Liver (tissue), 9 donors: ENCODE results near the gene CCDC136. TPM values are rescaled to one million over a fixed set of nuclear protein-coding genes. Genes with fewer than 3 reads are reported as not detected.
A peak's percentile ranks its signal among the peaks of the same experiment; 100 is the strongest.

Experiments used
- DNase-seq: peaks from one replicate; pipeline ENCODE4 v3.0.0-alpha.2; 2017; ENCODE audit warnings: low spot score
- H3K27ac ChIP-seq, 2 donors: one replicate each; pipeline ENCODE4 v1.7.0; 2013; ENCODE audit warnings: inconsistent platforms in 2 of 2, low read length in 2 of 2, control low read depth in 1 of 2, low read depth in 1 of 2, mild to moderate bottlenecking in 1 of 2
- H3K27me3 ChIP-seq, 4 donors: one replicate each; pipeline versions ENCODE4 v1.6.1 to v1.7.0; 2013; ENCODE audit warnings: low read length in 3 of 4, inconsistent platforms in 1 of 4, mild to moderate bottlenecking in 1 of 4, moderate library complexity in 1 of 4; ENCODE audit not compliant: control insufficient read depth in 4 of 4, insufficient read depth in 4 of 4
- H3K36me3 ChIP-seq, 4 donors: one replicate each; pipeline versions ENCODE4 v1.6.1 to v1.7.0; 2013; ENCODE audit warnings: low read length in 3 of 4, mild to moderate bottlenecking in 3 of 4, low read depth in 1 of 4, moderate library complexity in 1 of 4; ENCODE audit not compliant: control insufficient read depth in 4 of 4, insufficient read depth in 3 of 4
- H3K4me1 ChIP-seq, 4 donors: one replicate each; pipeline versions ENCODE4 v1.6.1 to v1.7.0; 2013; ENCODE audit warnings: low read length in 3 of 4, mild to moderate bottlenecking in 3 of 4, moderate library complexity in 1 of 4; ENCODE audit not compliant: control insufficient read depth in 4 of 4, insufficient read depth in 4 of 4
- H3K4me3 ChIP-seq, 3 donors: one replicate each; pipeline versions ENCODE4 v1.6.1 to v1.7.0; 2013; ENCODE audit warnings: low read length in 3 of 3, control low read depth in 1 of 3, low read depth in 1 of 3, mild to moderate bottlenecking in 1 of 3
- H3K9ac ChIP-seq, 2 donors: one replicate each; pipeline ENCODE4 v1.7.0; 2013; ENCODE audit warnings: low read length in 2 of 2, mild to moderate bottlenecking in 2 of 2, moderate library complexity in 2 of 2, control low read depth in 1 of 2, low read depth in 1 of 2
- H3K9me3 ChIP-seq, 4 donors: one replicate each; pipeline versions ENCODE4 v1.6.1 to v1.7.0; 2013; ENCODE audit warnings: low read length in 3 of 4; ENCODE audit not compliant: control insufficient read depth in 4 of 4
- FOXA2 ChIP-seq: IDR thresholded peaks from 2 replicates; pipeline ENCODE4 v1.6.1; 2016; ENCODE audit warnings: antibody characterized with exemption
- GABPA ChIP-seq, 2 donors: IDR thresholded peaks in 1 of 2; conservative IDR thresholded peaks in 1 of 2; 2 replicates each; pipeline ENCODE4 v1.6.1; 2016; ENCODE audit warnings: antibody characterized with exemption in 2 of 2, mild to moderate bottlenecking in 1 of 2, moderate library complexity in 1 of 2
- HNF4G ChIP-seq: IDR thresholded peaks from 2 replicates; pipeline ENCODE4 v1.6.1; 2016; ENCODE audit warnings: antibody characterized with exemption
- JUND ChIP-seq, 2 donors: IDR thresholded peaks; 2 replicates each; pipeline ENCODE4 v1.6.1; 2016; ENCODE audit warnings: antibody characterized with exemption in 2 of 2
- RAD21 ChIP-seq, 2 donors: IDR thresholded peaks; 2 replicates each; pipeline ENCODE4 v1.6.1; 2016; ENCODE audit warnings: antibody characterized with exemption in 2 of 2, mild to moderate bottlenecking in 2 of 2
- SP1 ChIP-seq: IDR thresholded peaks from 2 replicates; pipeline ENCODE4 v1.6.1; 2018; ENCODE audit warnings: antibody characterized with exemption, mild to moderate bottlenecking
- WGBS: extraction: QIAGEN DNeasy Blood & Tissue Kit; methylation state at CpG from one replicate; pipeline ENCODE4 v1.1.7; 2013; 5-methylcytosine and 5-hydroxymethylcytosine counted together
- polyA plus RNA-seq, 2 donors: library from polyadenylated mRNA; stranded (reverse) in 1 of 2; unstranded in 1 of 2; fragments of 200-250 nt in 1 of 2; fragments of >200 nt in 1 of 2; fragmentation: Nextera tagmentation in 1 of 2; extraction: Ambion mirVana in 1 of 2; gene quantifications; one replicate each; pipeline versions ENCODE4 v1.2.1 to v1.2.3, GENCODE V29; 2013 to 2015
- total RNA-seq, 2 donors: library from RNA; depleted of rRNA; stranded (reverse); fragments of >200 nt; gene quantifications; one replicate each; pipeline ENCODE4 v1.2.3, GENCODE V29; 2014
- TF ChIP-seq, protein P1 (sequence below): IDR thresholded peaks from 2 replicates; pipeline ENCODE4 v1.6.1; 2016; ENCODE audit warnings: antibody characterized with exemption
- TF ChIP-seq, protein P2 (sequence below): IDR thresholded peaks from 2 replicates; pipeline ENCODE4 v1.6.1; 2016; ENCODE audit warnings: antibody characterized with exemption
- TF ChIP-seq, protein P3 (sequence below): fragments of 150-350 bp; IDR thresholded peaks from 2 replicates; pipeline ENCODE4 v1.5.1; 2017; ENCODE audit warnings: improper control_type of control experiment, low read depth, low read length; ENCODE audit not compliant: missing input control
- TF ChIP-seq, protein P4 (sequence below): IDR thresholded peaks from 2 replicates; pipeline ENCODE4 v1.6.1; 2016; ENCODE audit warnings: antibody characterized with exemption, mild to moderate bottlenecking
- donor health status: healthy.
- donor health status: healthy.
- donor health status: healthy.
- donor health status: healthy.
- donor health status: healthy.

The CCDC136 gene
- total and polyA plus RNA-seq, 4 donors = 0.09 to 0.59 (median 0.22) TPM

DNA sequence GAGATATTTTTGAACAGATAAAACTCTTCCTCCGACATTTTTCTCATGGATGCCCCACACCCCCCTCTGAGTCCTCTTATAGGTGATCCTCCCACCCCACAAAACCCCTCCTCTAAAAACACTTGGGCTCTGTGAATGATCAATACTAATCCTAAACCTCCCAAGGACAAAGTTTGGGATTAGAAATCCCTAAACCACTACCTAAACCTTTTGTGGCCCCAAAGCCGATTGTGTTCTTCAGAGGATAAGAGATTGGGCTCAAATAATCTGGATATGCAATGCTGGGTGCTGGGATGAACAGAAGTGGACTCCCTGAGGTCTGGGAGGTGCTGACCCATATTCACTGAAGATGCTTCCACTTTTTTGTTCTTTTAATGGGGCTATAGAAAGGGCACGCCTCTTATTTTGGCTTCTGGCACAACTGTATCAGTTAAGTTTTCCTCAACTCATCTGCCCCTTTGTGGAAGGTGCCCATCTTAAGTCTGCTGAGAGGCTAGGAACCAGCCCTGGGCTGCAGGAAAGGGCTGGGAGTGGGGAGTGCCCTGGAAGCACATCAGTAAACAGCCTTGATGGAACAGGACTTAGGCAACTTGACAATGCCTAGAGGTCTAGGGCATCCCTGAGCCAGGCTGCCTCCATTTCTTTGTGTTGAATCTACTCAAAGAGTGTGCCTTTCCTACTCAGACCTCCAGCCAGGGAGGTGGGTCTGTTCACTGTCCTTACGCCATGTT lies 15.9 kb upstream of the CCDC136 start, which contains the start of gene OPN1SW:
Gene OPN1SW, minus strand, starts transcription at position 51 of the 731 bp plus-strand sequence. Its CDS starts 13 bp downstream, at position 38.
- Histone ChIP-seq H3K27ac (no peak within 1 kb of the TSS), H3K4me3 (no peak within 1 kb of the TSS), H3K36me3 (peaks cover 5 to 22% (median 12%) of the 10 kb centered on the region in 4 donors), H3K27me3 (no peaks in the 10 kb centered on the region), H3K9ac (no peak within 1 kb of the TSS), H3K9me3 (no peaks in the 10 kb centered on the region), H3K4me1 (no peaks in the 10 kb centered on the region)
- no peak for DNase-seq
- WGBS = 97% methylated on average over 4 of the region's 4 CpGs
- TF ChIP-seq, protein P1, sequence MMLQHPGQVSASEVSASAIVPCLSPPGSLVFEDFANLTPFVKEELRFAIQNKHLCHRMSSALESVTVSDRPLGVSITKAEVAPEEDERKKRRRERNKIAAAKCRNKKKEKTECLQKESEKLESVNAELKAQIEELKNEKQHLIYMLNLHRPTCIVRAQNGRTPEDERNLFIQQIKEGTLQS = no peak
- TF ChIP-seq, protein P2, sequence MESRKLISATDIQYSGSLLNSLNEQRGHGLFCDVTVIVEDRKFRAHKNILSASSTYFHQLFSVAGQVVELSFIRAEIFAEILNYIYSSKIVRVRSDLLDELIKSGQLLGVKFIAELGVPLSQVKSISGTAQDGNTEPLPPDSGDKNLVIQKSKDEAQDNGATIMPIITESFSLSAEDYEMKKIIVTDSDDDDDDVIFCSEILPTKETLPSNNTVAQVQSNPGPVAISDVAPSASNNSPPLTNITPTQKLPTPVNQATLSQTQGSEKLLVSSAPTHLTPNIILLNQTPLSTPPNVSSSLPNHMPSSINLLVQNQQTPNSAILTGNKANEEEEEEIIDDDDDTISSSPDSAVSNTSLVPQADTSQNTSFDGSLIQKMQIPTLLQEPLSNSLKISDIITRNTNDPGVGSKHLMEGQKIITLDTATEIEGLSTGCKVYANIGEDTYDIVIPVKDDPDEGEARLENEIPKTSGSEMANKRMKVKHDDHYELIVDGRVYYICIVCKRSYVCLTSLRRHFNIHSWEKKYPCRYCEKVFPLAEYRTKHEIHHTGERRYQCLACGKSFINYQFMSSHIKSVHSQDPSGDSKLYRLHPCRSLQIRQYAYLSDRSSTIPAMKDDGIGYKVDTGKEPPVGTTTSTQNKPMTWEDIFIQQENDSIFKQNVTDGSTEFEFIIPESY = no peak
- TF ChIP-seq JUND (IDR thresholded peaks at IDR 0.05) = no peak
- TF ChIP-seq, protein P3, sequence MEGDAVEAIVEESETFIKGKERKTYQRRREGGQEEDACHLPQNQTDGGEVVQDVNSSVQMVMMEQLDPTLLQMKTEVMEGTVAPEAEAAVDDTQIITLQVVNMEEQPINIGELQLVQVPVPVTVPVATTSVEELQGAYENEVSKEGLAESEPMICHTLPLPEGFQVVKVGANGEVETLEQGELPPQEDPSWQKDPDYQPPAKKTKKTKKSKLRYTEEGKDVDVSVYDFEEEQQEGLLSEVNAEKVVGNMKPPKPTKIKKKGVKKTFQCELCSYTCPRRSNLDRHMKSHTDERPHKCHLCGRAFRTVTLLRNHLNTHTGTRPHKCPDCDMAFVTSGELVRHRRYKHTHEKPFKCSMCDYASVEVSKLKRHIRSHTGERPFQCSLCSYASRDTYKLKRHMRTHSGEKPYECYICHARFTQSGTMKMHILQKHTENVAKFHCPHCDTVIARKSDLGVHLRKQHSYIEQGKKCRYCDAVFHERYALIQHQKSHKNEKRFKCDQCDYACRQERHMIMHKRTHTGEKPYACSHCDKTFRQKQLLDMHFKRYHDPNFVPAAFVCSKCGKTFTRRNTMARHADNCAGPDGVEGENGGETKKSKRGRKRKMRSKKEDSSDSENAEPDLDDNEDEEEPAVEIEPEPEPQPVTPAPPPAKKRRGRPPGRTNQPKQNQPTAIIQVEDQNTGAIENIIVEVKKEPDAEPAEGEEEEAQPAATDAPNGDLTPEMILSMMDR = no peak
- TF ChIP-seq, protein P4, sequence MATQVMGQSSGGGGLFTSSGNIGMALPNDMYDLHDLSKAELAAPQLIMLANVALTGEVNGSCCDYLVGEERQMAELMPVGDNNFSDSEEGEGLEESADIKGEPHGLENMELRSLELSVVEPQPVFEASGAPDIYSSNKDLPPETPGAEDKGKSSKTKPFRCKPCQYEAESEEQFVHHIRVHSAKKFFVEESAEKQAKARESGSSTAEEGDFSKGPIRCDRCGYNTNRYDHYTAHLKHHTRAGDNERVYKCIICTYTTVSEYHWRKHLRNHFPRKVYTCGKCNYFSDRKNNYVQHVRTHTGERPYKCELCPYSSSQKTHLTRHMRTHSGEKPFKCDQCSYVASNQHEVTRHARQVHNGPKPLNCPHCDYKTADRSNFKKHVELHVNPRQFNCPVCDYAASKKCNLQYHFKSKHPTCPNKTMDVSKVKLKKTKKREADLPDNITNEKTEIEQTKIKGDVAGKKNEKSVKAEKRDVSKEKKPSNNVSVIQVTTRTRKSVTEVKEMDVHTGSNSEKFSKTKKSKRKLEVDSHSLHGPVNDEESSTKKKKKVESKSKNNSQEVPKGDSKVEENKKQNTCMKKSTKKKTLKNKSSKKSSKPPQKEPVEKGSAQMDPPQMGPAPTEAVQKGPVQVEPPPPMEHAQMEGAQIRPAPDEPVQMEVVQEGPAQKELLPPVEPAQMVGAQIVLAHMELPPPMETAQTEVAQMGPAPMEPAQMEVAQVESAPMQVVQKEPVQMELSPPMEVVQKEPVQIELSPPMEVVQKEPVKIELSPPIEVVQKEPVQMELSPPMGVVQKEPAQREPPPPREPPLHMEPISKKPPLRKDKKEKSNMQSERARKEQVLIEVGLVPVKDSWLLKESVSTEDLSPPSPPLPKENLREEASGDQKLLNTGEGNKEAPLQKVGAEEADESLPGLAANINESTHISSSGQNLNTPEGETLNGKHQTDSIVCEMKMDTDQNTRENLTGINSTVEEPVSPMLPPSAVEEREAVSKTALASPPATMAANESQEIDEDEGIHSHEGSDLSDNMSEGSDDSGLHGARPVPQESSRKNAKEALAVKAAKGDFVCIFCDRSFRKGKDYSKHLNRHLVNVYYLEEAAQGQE = no peak
- no peak for TF ChIP-seq HNF4G

DNA sequence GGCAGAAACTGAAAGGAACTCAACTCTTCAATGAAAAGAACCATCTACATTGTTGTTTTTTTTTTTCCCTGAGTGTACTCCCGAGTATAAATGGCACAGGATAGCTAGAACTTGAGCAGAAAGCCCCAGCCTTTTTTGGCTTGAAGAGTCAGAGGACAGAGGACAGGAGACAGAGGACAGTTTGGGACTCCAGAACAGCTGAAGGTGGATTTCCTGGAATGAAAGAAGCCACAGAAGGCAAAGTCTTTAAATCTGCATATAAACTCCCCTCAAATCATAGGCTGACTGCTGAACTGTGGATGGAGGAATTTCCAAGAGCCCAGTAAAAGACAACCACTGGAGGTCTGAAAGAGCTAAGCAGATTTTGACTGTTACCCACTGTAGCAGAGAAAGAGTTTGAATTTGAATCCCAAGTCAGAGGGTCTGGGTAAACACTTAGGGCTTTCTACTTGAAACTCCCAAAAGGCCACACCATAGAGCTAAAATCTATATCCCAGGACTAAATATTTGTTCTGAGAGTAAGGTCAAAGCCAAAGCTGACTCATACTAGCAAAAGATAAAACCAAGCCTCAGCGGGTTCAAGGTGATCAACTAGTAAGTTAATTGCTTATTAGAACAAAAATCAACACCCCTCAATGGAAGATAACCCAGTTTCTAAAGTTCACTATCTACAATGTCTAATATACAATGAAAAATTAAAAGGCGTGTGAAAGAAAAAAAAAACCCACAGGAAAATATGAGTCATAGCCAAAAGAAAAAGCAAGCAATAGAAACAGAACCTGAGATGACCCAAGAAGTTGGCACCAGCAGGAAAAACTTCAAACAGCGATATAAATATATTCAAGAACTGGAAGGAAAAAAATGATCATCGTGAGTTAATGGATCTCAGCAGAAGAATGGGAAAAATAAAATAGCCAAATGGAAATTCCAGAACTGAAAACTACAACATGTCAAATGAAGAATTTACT lies 14.3 kb upstream of the CCDC136 start:
- DNase-seq = no peak
- Histone ChIP-seq H3K4me3 (no peak overlapping the region), H3K9me3 (no peaks in the 10 kb centered on the region), H3K36me3 (peaks cover 2 to 12% (median 5%) of the 10 kb centered on the region in 4 donors), H3K27me3 (no peaks in the 10 kb centered on the region), H3K27ac (no peak overlapping the region), H3K4me1 (no peaks in the 10 kb centered on the region), H3K9ac (no peak overlapping the region)
- WGBS = 74% methylated on average over 5 of the region's 5 CpGs
- TF ChIP-seq GABPA (IDR thresholded peaks at IDR 0.05 in 1 of 2, conservative IDR thresholded peaks at IDR 0.05 in 1 of 2) (no peak), SP1 (no peak), FOXA2 (no peak), JUND (IDR thresholded peaks at IDR 0.05) (peak in 1 of 2 donors; percentile 52), RAD21 (IDR thresholded peaks at IDR 0.05) (no peak)
